GM19025 (cell line): ENCODE results near the gene S100A2.
"Not testable (repeated sequence)": the region's sequence is repeated elsewhere in the genome, so short reads cannot be mapped to it uniquely, and the experiment has no call there.

ENCODE experiments used
- ATAC-seq: cut with Tn5 transposase; IDR thresholded peaks from one replicate; pipeline ENCODE4 v1.9.1; 2021; ENCODE audit warnings: mild to moderate bottlenecking, low read depth, moderate library complexity; ENCODE audit not compliant: unreplicated experiment

Gene S100A2

DNA sequence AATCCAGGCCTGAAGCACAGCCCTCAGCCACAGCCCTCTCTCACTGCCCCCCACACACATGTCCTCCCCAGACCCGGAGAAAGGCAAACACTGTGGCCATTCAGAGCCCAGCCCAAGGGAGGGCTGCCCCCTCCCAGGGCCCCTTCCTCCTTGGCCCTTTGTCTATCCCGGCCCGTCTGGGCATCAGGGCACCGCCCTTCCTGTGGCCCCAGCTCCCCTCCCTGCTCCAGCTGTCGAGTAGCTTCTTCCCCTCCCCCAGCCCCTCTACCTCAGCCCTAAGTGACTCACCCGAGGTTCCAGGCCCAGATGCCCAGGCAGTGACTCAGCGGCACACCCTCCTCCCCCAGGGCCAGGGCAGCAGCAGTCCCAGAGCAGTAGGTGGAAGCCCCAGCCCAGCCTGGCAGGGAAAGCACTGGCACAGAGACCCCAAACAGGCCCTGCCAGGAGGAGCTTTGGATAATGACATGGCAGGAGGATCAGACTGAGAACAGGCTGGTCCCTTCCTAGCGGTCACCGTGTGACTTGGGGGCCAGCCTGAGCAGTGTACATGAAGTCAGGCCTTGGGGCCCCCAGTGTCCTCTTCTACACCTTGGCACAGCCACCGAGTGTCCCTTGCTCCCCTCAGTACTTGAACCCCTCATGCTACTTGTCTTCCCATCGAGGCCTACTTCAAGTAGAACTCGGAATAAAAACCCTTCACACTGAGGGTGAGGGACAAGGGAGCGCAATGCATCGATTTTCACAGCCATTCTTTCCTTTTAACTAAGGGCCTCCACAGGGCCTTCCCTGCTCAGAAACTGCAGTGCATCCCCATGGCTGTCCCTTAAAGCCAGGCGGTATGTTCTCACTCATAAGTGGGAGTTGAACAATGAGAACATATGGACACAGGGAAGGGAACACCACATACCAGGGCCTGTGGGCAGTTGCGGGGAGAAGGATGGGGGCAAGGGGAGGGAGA lies 1.0 kb upstream of the S100A2 start:
- ATAC-seq: peak; percentile 40

GRCh38 chr1:153563991-153564390 lies 1.7 kb downstream of the S100A2 start:
- ATAC-seq: no peak

DNA sequence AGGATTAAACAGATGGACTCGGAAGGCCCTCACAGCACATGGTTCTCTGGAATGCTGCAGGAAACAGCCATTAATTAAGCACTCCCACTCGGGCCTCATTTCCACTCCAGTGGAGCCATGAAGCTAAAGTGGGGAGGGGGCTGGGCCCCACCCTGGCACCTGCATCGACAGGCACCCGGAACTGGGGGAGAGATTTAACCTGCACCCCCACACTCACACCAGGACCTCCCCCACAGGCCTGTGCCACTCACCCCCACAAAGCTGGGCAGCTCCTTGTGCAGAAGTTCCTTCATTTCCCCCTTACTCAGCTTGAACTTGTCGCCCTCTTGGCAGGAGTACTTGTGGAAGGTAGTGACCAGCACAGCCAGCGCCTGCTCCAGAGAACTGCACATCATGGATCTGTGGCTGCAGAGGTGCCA lies 2.2 kb downstream of the S100A2 start:
- ATAC-seq: no peak

GRCh38 chr1:153562021-153562420 lies 3.6 kb downstream of the S100A2 start:
- not testable (repeated sequence) for ATAC-seq

- no peak for ATAC-seq
Observed at GRCh38 chr1:153561466-153561985, 4.1 kb downstream of the S100A2 start.

DNA sequence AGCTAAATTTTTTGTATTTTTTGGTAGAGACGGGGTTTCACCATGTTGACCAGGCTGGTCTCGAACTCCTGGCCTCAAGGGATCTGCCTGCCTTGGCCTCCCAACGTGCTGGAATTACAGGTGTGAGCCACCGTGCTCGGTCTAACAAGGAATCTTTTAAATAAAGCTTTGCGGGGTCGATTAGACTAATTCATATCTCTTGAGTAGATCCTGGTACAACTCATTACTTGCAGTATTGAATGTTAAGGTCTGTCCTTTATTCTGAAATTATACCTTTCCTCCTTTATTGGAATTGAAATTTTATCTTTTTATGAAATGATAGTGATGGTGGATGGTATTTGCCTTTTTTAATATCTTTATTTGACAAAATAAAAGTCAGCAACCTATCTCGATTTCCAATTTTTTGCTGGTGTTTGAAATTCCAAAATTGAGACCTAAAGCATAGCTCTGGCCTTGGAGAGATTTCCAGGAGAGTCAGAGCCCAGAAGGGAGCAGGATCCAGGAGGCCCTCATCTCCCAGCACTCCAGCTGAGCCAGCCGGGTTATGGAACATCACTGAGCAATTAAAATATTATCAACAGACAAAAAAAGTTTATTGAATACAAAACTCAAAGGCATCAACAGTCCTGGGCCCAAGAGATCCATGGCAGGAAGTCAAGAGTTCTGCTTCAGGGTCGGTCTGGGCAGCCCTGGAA lies 4.7 kb downstream of the S100A2 start:
- no peak for ATAC-seq

DNA sequence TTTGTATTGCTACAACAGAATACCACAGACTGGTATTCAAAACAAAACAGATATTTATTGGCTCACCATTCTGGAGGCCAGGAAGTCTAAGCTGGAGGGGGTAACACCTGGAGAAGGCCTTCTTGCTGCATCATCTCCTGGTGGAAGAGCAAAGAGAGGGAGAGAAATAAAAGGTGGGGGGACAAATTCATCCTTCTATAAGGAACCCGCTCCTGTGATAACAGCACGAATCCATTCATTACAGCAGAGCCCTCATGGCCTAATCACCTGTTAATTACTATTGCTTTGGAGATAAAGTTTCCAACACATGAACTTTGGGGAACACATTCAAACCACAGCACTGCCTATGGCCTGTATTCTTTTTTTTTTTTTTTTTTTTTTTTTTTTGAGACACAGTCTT lies 5.4 kb downstream of the S100A2 start:
- ATAC-seq: no peak

GRCh38 chr1:153557877-153558276 lies 7.8 kb downstream of the S100A2 start:
- no peak for ATAC-seq

DNA sequence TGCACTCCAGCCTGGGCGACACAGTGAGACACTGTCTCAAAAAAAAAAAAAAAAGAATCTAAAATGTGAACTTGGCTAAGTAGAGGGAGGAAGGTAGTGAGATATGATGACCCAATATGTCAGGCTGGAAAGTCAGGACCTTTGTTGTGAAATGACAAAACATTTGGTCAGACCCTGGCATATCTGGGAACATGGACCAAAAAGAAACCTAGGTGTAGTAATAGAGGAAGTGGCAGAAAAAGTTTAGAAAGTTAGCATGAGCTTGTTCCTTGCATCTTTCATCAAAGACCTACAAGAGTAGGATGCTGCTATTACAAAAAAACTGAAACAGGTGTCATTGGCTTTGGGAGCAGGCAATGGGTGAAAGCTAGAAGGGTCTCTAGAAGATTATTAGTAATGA lies 9.3 kb downstream of the S100A2 start:
- ATAC-seq: no peak

GRCh38 chr1:153553830-153554541 lies 11.7 kb downstream of the S100A2 start:
- ATAC-seq: no peak

GRCh38 chr1:153553096-153553495 lies 12.5 kb downstream of the S100A2 start:
- ATAC-seq: no peak

- ATAC-seq: no peak
Observed at GRCh38 chr1:153552335-153552734, 13.3 kb downstream of the S100A2 start.

DNA sequence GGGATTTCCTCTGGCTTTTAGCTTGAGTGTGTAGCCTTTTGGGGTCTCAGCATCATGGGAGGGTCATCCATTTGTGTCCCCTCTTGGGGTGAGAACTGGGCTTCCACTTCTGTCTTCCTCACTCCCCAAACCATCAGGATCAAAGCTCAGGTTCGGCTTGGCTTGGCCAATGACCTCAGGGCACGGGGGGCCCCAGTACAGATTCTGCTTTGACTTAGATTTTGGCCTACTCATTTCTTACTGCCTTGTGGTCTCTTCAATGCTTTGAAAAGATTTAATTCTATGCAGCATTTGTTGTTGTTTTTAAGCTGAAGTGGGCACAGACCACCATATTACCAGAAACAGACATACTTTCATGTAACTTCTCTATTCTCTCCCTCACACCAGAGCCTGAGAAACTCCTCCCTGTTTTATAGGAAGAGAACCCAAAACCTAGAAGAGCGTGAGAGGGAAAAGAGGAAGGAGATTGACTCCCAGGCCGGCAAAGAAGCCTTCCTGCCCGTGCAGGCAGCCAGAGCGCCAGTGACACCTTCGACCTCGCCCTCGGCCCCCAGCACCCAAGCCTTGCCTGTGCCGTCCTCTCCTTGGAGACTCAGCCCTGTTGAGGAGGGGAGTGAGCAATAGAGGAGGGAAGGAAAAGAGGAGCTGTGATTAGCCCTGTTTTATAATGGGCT lies 14.7 kb downstream of the S100A2 start:
- no peak for ATAC-seq

DNA sequence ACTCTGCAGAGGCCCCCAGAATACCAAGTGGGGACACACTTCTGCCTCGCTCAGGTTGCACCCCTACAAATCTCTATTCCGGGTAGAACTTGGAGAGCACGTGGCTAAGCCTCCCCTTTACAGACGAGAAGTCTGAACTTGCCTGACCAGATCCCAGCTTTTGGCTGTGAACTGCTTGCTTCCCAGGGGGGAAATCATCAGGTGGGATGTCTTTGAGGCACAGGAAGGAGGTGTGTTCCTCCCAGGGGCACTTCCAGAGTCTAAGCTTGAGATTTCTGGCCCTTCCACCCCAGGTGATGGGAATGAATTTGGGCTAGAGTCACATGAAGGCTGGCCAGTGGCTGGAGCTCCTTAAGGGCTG lies 15.3 kb downstream of the S100A2 start:
- no peak for ATAC-seq

- no peak for ATAC-seq
Observed at GRCh38 chr1:153549741-153550397, 15.8 kb downstream of the S100A2 start.

GRCh38 chr1:153548722-153549688 lies 16.6 kb downstream of the S100A2 start, which contains the start of gene S100A3:
Gene S100A3, minus strand, starts transcription at chr1:153549258. Its CDS starts 773 bp downstream, at chr1:153548485.
- no peak for ATAC-seq

GRCh38 chr1:153547560-153548551 lies 17.8 kb downstream of the S100A2 start:
- no peak for ATAC-seq
